NOMO-1 (cell line): ENCODE results near the gene PGAP2.
"Not testable (repeated sequence)": the region's sequence is repeated elsewhere in the genome, so short reads cannot be mapped to it uniquely, and the experiment has no call there.

Experiments used
- DNase-seq, 2 experiments: peaks; one replicate each; lab custom pipeline; 2025; ENCODE audit not compliant: unreplicated experiment in 2 of 2; lab: John Stamatoyannopoulos, UW

Gene PGAP2

GRCh38 chr11:3803726-3804495 lies 4.4 kb upstream of the PGAP2 start:
- no peak for DNase-seq

- DNase-seq, result peak; percentile 57 to 83
Measured at GRCh38 chr11:3808861-3809623, 682 bp downstream of the PGAP2 start.

DNA sequence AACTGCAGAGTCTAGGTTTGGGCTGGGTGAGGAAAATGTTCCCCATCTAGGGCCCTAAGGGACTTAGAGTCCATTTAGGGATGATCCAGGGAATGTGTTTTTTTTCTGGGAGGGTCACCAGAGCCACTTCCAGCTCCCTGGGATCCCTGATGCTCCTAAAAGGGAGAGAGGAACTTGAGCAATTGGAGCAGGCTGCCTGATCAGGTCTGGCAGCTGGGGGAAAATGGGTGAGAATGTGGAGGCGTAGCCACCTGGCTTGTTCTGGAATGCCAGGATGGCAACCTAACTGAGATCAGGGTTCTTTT lies 1.2 kb downstream of the PGAP2 start:
- no peak for DNase-seq

GRCh38 chr11:3810446-3810845 lies 2.1 kb downstream of the PGAP2 start:
- DNase-seq, result no peak

DNA sequence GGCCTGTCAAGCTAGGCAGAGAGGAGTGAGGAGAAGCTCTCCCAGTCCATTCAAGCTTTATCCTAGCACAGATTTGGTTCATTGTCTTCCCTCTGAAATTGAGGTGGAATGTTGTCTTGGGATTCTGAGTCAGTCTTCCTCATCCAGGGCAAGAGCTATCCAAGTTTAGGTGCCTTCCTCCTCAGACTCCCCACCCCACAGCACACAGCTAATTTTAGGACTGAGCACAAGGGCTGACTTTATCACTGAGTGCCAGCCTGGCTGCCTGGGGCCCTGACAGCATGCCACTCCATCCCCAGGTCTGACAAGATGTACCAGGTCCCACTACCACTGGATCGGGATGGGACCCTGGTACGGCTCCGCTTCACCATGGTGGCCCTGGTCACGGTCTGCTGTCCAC lies 2.6 kb downstream of the PGAP2 start:
- DNase-seq, result no peak

DNA sequence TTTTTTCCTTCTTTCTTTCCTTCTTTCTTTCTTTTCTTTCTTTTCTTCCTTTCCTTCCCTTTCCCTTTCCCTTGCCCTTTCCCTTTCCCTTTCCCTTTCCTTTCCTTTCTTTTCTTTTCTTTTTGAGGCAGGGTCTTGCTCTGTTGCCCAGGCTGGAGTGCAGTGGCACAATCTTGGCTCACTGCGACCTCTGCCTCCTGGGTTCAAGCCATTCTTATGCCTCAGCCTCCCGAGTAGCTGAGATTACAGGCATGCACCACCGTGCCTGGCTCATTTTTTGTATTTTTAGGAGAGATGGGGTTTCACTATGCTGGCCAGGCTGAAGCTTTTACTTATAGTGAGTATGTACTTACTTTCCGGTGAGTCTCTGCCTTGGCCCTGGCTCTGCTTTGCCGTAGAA lies 6.5 kb downstream of the PGAP2 start:
- not testable (repeated sequence) for DNase-seq

DNA sequence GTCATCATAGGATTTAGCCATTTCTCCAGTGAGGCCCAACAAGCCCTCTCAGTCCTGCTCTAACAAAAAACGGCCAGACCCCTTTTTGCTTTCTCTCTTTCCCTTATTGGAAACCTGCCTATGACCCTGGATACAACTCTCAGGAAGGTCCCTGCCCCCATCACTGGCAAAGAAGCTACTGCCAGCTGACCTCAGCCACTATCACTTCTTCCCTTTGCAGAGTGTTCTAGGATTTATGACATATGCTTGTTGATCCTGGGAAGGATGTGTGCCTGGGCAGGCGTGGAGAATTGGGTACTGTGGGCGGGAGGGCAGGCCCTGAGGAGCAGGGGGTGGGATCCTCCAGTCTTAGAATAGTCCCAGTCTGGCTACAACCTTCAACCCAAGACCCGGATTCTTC lies 7.5 kb downstream of the PGAP2 start:
- DNase-seq, result no peak

GRCh38 chr11:3816673-3817072 lies 8.3 kb downstream of the PGAP2 start:
- DNase-seq, result no peak

GRCh38 chr11:3817181-3817800 lies 8.9 kb downstream of the PGAP2 start:
- no peak for DNase-seq

DNA sequence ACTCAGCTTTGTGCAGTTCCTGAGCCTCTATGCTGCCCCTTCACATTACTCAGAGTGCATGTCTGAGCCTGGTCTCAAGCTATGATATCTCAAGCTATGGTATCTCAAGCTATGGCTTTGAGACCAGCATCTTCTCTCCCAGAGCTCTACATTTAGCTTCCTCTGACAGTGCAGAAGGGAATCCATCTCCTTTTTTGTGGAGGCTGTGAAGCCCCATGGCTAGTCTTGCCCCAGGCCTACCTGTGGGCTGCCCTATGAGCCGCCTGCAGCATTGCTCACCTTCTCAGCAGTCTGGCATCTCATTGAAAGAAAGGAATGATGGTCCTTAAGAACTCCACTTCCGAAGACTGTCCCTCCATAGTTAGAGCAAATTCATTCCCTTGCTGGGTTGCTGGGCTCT lies 12.6 kb downstream of the PGAP2 start:
- DNase-seq, result no peak

DNA sequence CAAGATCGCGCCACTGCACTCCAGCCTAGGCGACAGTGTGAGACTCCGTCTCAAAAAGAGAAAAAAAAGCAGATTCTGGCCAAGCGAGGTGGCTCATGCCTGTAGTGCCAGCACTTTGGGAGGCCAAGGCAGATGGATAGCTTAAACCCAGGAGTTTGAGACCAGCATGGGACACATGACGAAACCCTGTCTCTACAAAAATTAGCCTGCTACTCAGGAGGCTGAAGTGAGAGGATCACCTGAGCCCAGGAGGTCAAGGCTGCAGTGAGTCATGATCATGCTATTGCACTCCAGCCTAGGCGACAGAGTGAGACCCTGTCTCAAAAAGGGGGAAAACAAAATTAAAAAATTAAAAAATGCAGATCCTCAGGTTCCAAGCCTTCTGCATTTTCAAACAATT lies 14.0 kb downstream of the PGAP2 start:
- DNase-seq, result no peak

GRCh38 chr11:3823303-3823702 lies 14.9 kb downstream of the PGAP2 start:
- DNase-seq, result no peak

- DNase-seq, result no peak
Measured at GRCh38 chr11:3823762-3824506, 15.6 kb downstream of the PGAP2 start.

DNA sequence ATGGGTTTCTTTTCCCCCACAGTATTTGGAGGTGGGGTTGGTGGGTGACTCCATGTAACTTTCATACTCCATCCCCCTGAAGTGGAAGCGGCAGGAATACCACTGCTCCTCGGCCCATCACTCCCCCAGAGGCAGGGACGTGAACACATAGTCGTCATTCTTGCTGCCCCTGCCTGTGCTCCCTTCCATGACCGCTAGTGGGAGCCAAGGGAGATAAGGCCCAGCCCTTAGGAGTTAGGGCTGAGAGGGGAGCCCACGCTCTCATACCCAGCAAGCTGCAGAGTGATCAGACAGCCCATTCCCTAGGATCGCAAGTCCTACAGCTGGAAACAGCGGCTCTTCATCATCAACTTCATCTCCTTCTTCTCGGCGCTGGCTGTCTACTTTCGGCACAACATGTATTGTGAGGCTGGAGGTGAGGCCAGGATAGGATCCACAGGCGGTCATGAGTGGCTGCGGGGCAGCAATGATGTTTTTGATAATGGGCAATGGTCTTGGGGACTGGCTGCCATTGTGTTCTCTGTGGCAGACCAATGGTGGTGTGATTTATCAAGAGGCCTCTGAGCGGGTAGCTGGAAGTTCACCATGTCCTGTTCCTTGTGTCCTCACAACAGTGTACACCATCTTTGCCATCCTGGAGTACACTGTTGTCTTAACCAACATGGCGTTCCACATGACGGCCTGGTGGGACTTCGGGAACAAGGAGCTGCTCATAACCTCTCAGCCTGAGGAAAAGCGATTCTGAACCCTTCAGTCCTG lies 16.5 kb downstream of the PGAP2 start:
- peak; percentile 70 to 75 for DNase-seq

DNA sequence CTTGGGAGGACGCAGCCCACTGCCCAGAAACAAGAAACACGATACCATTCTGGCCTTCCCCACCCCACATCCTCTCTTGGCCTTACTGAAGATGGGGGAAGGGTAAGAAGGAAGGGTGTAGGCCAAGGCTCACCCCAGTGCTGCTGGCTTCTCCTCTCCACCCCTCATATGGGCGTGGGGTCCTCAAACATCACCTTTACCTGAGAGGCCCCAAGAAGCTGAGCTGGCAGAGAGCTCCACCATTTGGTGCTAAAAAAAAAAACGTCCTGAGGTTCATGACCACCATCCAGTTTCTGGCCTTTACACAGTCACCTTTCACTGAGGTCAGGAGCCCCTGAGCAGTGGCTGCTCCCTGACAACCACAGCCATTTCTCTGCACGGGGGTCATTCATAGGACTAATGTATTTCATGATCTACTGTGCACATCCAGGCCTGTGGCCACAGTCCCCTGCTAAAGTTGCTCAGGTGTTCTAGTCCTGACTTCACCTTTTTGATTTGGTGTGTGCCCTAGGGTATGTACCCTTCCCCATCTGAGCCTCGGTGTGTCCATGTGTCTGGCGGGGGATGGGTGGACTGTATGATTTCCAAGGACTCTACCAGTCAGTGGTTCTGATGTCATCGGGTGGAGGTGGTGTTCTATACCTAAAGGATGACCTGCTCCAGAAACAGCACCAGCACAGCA lies 17.3 kb downstream of the PGAP2 start:
- DNase-seq, result no peak

DNA sequence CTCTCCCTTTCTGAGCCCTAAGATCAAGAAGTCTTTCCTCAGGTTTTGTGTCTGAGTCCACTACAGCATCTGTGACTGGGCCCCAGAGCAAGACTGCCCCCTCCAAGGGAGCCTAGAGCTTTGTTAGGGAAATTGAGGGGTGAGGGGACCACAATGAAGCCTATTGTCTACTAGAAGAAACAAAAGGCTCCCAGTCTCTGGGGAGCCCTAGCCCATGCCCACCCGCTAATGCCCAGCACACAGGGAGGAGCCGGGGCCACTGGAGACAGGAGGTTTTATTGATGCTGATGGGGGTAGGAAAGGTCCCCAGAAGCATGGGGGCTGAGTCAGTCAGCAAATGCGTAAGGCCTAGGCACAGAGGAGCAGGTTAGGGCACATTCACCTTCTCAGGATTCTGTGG lies 18.4 kb downstream of the PGAP2 start:
- no peak for DNase-seq

DNA sequence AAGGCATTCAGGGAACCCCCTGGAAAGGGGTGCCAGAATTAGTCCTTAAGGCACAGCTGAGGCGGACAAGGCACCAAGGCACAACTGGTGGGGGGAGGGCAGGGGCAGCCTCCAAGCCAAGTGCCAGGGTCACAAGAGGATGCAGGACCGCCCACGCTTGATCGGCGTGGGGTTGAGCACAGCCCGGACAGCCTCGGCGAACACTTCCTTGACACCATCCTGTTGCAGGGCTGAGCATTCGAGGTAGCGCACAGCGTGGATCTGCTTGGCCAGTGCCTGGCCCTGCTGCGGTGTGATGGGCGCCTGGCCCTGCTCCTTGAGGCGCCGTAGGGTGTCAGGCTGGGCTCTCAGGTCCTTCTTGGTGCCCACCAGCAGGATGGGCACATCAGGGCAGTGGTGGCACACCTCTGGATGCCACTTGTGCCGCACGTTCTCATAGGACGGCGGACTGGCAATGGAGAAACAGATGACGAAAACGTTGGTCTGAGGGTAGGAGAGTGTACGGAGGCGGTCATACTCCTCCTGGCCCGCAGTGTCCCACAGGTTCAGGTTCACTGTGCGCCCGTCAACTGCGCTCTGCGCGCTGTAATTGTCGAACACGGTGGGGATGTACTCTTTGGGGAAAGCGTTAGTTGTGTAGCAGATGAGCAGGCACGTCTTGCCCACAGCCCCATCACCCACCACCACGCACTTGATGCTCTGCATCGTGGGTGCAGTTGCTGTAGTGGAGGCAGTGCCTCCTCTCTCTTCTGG lies 19.2 kb downstream of the PGAP2 start:
- no peak for DNase-seq

GRCh38 chr11:3830088-3830487 lies 21.7 kb downstream of the PGAP2 start:
- DNase-seq, result no peak

GRCh38 chr11:3830730-3831129 lies 22.4 kb downstream of the PGAP2 start:
- peak; percentile 3 to 39 for DNase-seq
